Rectal smooth muscle tissue (tissue), 1 donor: ENCODE data around the gene PRR36.

Experiments
- H3K27ac ChIP-seq: one replicate; pipeline ENCODE4 v1.7.0; 2013; ENCODE audit warnings: low read depth, low read length, inconsistent platforms
- H3K27me3 ChIP-seq: one replicate; pipeline ENCODE4 v1.7.0; 2013; ENCODE audit warnings: low read length; ENCODE audit not compliant: control insufficient read depth, insufficient read depth
- H3K36me3 ChIP-seq: one replicate; pipeline ENCODE4 v1.7.0; 2013; ENCODE audit warnings: low read length; ENCODE audit not compliant: control insufficient read depth, insufficient read depth
- H3K4me1 ChIP-seq: one replicate; pipeline ENCODE4 v1.7.0; 2013; ENCODE audit warnings: low read length; ENCODE audit not compliant: control insufficient read depth, insufficient read depth
- H3K4me3 ChIP-seq: one replicate; pipeline ENCODE4 v1.7.0; 2013; ENCODE audit warnings: low read length
- H3K9ac ChIP-seq: one replicate; pipeline ENCODE4 v1.7.0; 2013; ENCODE audit warnings: low read length

PRR36 gene

DNA sequence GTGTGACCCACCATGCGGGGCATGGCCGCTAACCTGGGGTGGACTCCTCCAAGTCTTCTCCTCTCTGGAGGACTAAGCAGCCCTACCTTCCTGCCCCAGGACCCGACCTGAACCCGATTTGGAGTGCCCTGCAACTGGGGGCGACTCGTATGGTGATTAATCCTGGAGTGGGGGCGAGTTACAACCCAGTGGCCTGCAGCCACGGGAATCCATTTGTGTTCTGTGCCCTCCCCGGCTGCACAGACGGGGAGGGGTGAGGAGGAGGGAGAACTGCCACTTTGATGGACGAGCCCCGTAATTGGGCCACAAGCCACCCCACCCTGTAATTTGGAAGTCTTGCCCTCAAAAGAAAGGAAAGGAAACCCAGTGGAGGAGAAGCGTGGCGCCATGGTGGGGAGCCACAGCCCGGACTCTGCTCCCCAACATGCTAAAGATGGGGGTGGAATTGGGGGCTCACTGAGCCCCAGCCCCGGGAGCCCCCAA is 18.0 kb downstream of the PRR36 start:
- no peak overlapping the region for H3K9ac ChIP-seq
- no peak overlapping the region for H3K4me3 ChIP-seq

DNA sequence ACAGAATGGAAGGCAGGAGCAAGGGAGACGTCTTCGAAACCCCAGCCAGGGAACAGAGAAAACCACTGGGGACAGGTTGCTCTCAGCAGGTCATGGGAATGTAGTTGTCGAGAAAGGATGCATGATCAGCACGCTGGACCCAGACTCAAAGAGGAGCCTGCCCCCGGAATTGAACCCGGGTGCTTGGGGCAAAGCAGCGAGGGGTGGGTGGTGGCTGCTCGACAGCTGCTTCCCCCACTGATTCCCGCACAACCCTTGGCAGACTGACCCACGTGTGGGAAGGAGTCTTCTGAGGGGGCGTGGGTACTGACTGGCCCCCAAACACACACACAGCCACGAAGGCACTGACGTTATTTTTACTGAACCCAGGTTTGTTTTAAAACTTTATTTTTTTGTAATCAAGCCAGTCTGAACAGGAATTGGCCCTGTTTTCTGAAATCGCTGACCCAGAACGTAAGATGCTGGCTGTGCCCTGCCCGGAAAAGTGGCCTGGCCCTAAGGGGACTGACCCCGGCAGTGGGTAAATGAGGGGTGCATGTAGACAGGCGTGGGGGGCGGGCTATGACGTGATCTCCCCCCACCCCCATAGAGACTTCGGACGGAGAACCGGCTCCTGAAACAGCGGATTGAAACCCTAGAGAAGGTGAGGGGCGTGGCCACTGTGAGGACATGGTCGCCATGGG is 18.6 kb downstream of the PRR36 start:
- no peak overlapping the region for H3K9ac ChIP-seq
- peaks cover 9% of the 10 kb centered on the region for H3K27me3 ChIP-seq
- peaks cover 4% of the 10 kb centered on the region for H3K4me1 ChIP-seq
- H3K4me3 ChIP-seq = no peak overlapping the region
- no peak overlapping the region for H3K27ac ChIP-seq
- no peaks in the 10 kb centered on the region for H3K36me3 ChIP-seq

More for the DNA sequence above, 18.0 kb downstream of the PRR36 start:
- peaks cover 4% of the 10 kb centered on the region for H3K4me1 ChIP-seq
- H3K27me3 ChIP-seq = peaks cover 14% of the 10 kb centered on the region
- no peaks in the 10 kb centered on the region for H3K36me3 ChIP-seq
- no peak overlapping the region for H3K27ac ChIP-seq

DNA sequence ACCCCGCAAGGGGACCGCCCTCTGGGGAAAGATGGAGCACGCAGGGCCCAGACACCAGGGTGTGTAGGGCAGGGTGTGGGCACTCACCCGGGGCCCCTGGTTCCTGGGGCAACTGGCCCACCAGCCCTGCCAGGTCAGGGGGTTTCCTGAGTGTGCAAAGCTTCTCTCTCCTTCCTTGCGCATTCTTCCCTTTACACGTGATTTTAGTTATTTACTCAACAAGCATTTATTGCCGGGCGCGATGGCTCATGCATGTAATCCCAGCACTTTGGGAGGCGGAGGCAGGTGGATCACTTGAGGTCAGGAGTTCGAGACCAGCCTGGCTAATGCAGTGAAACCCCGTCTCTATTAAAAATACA is 20.4 kb downstream of the PRR36 start:
- H3K36me3 ChIP-seq = no peaks in the 10 kb centered on the region
- H3K27me3 ChIP-seq = no peaks in the 10 kb centered on the region
- peak overlapping the region; percentile 9 for H3K4me3 ChIP-seq
- H3K4me1 ChIP-seq = peaks cover 4% of the 10 kb centered on the region
- H3K9ac ChIP-seq = no peak overlapping the region
- no peak overlapping the region for H3K27ac ChIP-seq

DNA sequence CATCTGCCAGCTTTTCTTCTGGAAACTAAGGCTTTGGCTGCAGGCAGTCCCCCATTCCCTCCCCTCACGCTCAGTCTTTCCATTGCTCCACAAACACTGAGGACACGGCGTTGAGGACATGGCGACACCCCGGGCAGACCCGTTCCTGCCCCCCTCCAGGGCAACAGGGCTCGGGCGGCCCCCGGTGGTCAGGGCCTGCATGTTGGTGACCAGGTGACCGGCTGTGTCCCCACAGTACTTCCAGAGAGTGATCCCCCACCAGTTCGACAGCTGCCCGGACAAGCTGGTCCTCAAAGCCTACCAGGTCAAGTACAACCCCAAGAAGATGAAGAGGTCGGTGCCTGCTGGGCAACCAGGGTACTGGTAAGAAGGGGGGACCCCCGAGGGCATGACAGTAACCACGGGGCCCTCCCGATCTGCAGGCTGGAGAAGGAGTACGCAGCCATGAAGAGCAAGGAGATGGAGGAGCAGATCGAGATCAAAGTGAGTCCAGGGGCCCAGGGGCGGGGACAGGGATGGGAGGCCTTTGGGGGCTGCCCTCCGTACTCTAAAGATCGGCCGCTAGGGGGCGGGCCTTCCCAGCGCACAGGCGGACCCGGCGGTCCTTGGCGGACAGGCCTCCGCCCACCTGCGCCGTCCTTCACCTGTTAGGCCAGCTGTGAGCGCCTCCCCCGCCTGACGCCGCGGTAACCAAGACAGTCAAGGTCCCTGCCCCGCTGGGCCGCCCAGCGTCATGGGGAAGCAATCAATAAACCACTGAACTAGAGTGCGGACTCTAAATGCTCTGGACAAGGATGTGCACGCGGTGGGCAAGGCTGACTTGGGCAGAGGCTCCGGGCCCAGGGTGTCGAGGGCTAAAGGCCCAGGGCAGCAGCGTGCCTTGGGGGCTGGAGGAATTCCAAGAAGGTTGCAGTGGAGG is 21.1 kb downstream of the PRR36 start:
- Histone ChIP-seq H3K36me3 (no peaks in the 10 kb centered on the region), H3K9ac (no peak overlapping the region), H3K27ac (no peak overlapping the region), H3K27me3 (no peaks in the 10 kb centered on the region), H3K4me3 (peak overlapping the region; percentile 9), H3K4me1 (peaks cover 4% of the 10 kb centered on the region)

DNA sequence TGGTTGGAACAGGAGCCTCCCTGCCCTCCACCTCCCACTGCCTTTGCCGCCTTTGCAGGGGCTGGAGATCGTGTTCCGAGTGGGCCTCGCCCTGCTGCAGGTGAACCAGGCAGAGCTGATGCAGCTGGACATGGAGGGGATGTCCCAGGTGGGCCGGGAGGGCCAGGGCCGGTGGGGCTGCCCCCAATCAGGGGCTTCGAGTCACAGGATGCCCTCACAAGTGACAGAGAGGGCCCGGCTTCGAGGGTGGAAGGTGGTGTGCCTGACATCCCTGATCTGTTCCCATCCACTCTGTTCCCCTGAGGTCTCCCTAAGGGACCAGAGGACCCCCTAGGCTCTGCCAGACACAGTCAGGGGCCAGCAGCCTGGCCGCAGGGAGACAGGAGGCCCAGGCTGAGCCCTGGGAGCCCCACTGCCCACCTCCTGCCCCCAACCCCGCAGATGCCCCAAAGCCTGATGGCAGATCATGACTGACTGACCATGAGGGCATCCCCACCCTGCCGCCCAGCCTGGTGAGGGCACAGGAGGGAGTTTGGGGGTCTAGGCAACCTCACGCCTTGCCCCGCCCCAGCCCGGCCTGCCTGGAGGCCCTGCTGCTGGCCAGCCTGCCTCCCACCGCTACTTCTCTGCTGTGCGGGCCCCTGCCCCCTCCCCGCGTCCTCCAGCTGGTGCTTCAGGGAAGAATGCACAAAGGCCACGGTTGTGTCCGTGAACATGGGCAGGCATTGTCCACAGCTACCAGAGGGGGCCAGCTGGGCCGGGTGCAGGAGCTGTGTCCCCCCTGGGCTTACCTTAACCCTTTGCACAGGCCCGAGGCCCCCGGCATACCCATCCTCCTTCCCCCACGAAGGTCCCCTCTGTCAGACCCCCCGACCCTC is 22.3 kb downstream of the PRR36 start:
- H3K9ac ChIP-seq = no peak overlapping the region
- peaks cover 4% of the 10 kb centered on the region for H3K4me1 ChIP-seq
- no peaks in the 10 kb centered on the region for H3K36me3 ChIP-seq
- no peak overlapping the region for H3K27ac ChIP-seq
- H3K27me3 ChIP-seq = no peaks in the 10 kb centered on the region
- H3K4me3 ChIP-seq = no peak overlapping the region

DNA sequence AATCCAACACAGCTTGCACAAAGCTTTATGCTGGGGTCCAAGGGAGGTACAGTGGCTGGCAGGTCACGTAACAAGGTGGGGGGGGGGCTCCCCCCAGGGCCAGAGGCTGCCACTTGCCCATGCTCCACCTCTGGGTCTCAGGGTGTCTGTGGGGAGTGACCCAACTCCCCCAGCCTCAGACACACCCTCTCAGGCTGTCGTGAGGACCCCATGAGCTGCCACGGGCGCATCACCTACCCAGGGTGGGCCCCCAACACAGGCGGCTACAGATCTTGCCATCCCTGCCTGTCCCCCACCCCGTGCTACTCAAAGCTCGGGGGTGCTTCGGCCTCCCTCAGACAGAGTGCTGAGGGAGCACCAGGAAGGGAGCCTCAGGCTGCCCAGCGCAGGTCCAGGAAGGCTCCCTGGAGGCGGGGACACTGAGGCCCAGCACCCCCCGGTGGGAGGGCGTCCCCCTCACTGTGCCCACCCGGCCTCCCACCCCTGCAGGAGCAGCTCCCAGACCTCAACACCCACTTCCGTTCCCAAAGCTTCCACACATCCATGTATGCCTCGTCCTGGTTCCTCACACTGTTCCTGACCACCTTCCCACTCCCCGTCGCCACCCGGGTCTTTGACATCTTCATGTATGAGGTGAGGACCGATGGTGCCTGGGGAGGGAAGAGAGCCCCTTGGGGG is 23.1 kb downstream of the PRR36 start:
- H3K36me3 ChIP-seq = no peaks in the 10 kb centered on the region
- H3K9ac ChIP-seq = no peak overlapping the region
- H3K4me1 ChIP-seq = peaks cover 4% of the 10 kb centered on the region
- H3K4me3 ChIP-seq = no peak overlapping the region
- H3K27ac ChIP-seq = no peak overlapping the region
- H3K27me3 ChIP-seq = no peaks in the 10 kb centered on the region

DNA sequence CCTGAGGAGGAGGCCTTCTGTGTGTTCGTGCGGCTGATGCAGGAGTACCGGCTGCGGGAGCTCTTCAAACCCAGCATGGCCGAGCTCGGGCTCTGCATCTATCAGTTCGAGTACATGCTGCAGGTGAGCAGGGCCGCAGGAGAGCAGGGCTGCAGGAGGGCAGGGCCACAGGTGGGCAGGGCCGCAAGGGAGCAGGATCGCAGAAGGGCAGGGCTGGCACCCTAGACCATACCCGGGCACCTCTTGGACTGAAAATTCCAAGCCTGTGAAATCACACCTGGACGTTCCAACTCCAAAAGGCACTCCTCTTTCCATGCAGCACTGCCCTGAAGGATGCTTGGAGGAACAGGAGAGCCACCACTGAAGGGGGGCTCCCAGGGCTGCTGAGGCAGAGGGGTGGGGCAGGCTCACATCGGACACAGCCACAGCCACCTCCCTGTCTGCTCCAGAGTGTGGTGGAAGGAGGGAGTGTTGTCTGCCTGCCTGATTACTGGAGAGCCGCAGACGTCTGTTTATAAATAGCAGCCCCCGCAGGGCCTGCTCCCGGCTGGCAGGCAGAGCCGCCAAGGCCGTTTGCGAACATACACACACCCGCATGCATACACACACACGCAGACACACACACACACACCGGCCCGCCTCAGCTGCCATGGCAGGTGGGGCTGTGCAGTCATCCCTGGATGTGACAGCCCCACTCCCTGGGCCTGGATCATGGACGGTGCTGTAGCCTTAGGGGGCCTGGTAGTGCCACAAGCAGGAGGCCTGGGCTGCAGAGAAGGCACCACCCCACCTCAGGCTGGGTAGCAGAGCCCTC is 24.0 kb downstream of the PRR36 start:
- Histone ChIP-seq H3K27me3 (no peaks in the 10 kb centered on the region), H3K9ac (no peak overlapping the region), H3K27ac (no peak overlapping the region), H3K4me3 (no peak overlapping the region), H3K36me3 (no peaks in the 10 kb centered on the region), H3K4me1 (peaks cover 4% of the 10 kb centered on the region)

DNA sequence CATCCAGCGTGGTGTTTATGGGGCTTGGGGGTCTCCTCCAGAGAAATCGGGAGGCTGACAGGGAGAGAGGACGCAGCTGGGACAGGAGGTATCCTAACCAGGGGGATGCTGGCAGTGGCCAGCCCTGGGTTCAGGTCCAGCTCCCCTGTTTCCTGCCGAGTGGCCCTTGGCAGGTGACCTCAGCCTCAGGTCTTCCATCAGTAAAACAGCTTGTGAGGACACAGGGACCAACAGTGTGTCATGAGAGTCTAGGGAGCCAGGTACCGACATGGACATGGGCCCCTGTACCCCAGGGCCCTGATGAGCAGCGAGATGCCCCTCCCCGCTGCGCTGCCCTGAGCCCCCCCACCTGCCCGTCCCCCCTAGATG is 24.6 kb downstream of the PRR36 start:
- no peaks in the 10 kb centered on the region for H3K27me3 ChIP-seq
- no peak overlapping the region for H3K4me3 ChIP-seq
- H3K27ac ChIP-seq = no peak overlapping the region
- H3K4me1 ChIP-seq = peaks cover 4% of the 10 kb centered on the region
- no peak overlapping the region for H3K9ac ChIP-seq
- no peaks in the 10 kb centered on the region for H3K36me3 ChIP-seq

DNA sequence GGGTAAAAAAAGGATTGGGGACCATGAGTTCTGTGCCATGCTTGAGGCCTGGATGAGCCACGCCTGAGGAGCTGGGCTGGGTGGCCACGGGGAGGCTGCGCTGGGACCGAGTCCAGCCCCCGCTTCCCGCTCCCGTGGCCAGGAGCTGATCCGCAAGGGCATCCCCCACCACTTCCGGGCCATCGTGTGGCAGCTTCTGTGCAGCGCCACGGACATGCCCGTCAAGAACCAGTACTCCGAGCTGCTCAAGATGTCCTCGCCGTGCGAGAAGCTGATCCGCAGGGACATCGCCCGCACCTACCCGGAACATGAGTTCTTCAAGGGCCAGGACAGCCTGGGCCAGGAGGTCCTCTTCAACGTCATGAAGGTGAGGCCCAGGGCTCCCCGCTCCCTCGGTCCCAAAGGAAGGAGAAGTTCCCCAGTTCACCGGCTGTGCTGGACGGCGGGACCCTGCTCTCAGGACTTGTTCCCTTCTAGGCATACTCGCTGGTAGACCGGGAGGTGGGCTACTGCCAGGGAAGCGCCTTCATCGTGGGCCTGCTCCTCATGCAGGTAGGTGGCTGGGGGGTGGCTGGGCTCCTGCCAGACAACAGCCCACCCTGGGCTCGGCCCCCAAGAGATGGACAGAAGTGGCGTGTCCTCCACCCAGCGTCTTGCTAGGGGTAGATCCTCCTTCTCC is 25.3 kb downstream of the PRR36 start:
- H3K36me3 ChIP-seq = no peaks in the 10 kb centered on the region
- no peaks in the 10 kb centered on the region for H3K27me3 ChIP-seq
- no peak overlapping the region for H3K4me3 ChIP-seq
- peaks cover 4% of the 10 kb centered on the region for H3K4me1 ChIP-seq
- no peak overlapping the region for H3K27ac ChIP-seq
- no peak overlapping the region for H3K9ac ChIP-seq

DNA sequence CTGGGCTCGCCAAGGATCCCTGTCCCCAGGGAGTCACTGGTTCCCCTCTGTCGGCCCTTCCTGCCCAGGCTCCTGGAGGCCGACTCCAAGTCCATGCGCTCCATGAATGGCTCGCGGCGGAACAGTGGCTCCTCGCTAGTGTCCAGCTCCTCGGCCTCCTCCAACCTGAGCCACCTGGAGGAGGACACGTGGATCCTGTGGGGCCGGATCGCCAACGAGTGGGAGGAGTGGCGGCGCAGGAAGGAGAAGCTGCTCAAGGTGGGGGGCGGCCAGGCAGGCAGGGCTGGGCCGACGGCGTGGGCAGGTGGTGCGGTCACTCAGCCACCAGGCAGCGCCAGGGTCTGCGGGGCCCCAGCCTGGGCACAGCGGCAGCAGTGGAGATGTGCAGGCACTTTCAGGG is 26.5 kb downstream of the PRR36 start:
- no peak overlapping the region for H3K27ac ChIP-seq
- H3K4me3 ChIP-seq = no peak overlapping the region
- no peaks in the 10 kb centered on the region for H3K4me1 ChIP-seq
- H3K9ac ChIP-seq = no peak overlapping the region
- no peaks in the 10 kb centered on the region for H3K36me3 ChIP-seq
- no peaks in the 10 kb centered on the region for H3K27me3 ChIP-seq

DNA sequence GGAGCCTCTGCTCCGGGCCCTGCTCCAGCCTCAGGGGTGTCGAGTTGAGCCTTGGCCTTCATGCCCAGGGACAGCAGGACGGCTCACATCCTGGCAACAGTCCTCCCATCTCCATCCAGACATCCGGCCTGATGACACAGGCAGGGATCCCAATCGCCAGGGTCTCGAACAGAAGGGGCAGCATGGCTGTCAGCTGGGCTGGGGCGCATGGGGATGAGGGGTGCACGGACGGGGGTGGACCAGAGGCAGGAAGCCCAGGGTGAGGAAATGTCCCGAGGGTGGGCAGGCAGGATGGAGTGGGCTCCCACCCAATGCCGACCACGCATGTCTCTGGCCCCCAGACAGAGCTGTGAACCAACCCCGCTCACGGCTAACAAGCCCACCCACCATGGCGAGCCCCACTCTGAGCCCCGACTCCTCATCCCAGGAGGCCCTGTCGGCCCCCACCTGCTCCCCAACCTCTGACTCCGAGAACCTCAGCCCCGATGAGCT is 28.0 kb downstream of the PRR36 start:
- Histone ChIP-seq H3K4me3 (no peak overlapping the region), H3K9ac (no peak overlapping the region), H3K36me3 (no peaks in the 10 kb centered on the region), H3K27me3 (no peaks in the 10 kb centered on the region), H3K4me1 (no peaks in the 10 kb centered on the region), H3K27ac (no peak overlapping the region)
